GM12878 (cell line): ENCODE data around the gene HEXIM2. TPM values are rescaled to one million over a fixed set of nuclear protein-coding genes. Genes with fewer than 3 reads are reported as not detected.

Experiments used
- MEF2A ChIP-seq: IDR thresholded peaks from 2 replicates; pipeline ENCODE4 v1.6.1; 2011; ENCODE audit warnings: low read depth, mild to moderate bottlenecking, low read length, moderate library complexity; ENCODE audit not compliant: insufficient read depth
- MYB ChIP-seq: fragments of 150-350 bp; IDR thresholded peaks from 2 replicates; pipeline ENCODE4 v1.6.1; 2014; ENCODE audit warnings: mild to moderate bottlenecking, low read depth, low read length, borderline replicate concordance
- NR2C2 ChIP-seq: IDR thresholded peaks from 2 replicates; pipeline ENCODE4 v1.6.1; 2011; ENCODE audit warnings: borderline replicate concordance, low read depth; ENCODE audit not compliant: control insufficient read depth, insufficient read length
- TAF1 ChIP-seq: IDR thresholded peaks from 2 replicates; pipeline ENCODE4 v1.6.1; 2011; ENCODE audit warnings: mild to moderate bottlenecking, low read depth, low read length, borderline replicate concordance
- YBX1 ChIP-seq: fragments of 450-650 bp; IDR thresholded peaks from 2 replicates; pipeline ENCODE4 v1.6.1; 2016; ENCODE audit warnings: antibody characterized with exemption
- YY1 ChIP-seq: IDR thresholded peaks from 2 replicates; pipeline ENCODE4 v1.6.1; 2011; ENCODE audit warnings: low read depth, mild to moderate bottlenecking, low read length
- polyA plus RNA-seq, 11 experiments: library from polyadenylated mRNA; depleted of rRNA in 4 of 11; unstranded in 6 of 11; stranded (reverse) in 5 of 11; fragments of >200 nt; fragmentation: Nextera tagmentation in 4 of 11; fragmentation: Illumina TruSeq in 1 of 11; extraction: Ambion mirVana in 4 of 11; extraction: Trizol in 1 of 11; gene quantifications; 1 replicate in 1 of 11; 2 replicates in 10 of 11; pipeline versions ENCODE4 v1.2.1 to v1.2.3, GENCODE V29; 2011 to 2016; ENCODE audit warnings: inconsistent platforms in 2 of 11, missing spikeins in 2 of 11, low read depth in 1 of 11
- total RNA-seq, 4 experiments: library from RNA; depleted of rRNA in 3 of 4; stranded (reverse); fragments of >200 nt in 3 of 4; fragmentation: Illumina TruSeq in 1 of 4; extraction: Trizol in 1 of 4; gene quantifications; 2 replicates each; pipeline versions ENCODE4 v1.2.1 to v1.2.3, GENCODE V29; 2013 to 2021
- TF ChIP-seq, protein P1 (sequence below): fragments of 450-650 bp; IDR thresholded peaks from 2 replicates; pipeline ENCODE4 v1.6.1; 2017; ENCODE audit warnings: mild to moderate bottlenecking, moderate library complexity
- TF ChIP-seq, protein P2 (sequence below): fragments of 450-650 bp; IDR thresholded peaks from 2 replicates; pipeline ENCODE4 v1.6.1; 2017; ENCODE audit warnings: mild to moderate bottlenecking, low read depth, inconsistent platforms; ENCODE audit not compliant: poor library complexity, severe bottlenecking

The HEXIM2 gene
- total and polyA plus RNA-seq, 10 of the 15 experiments (the other 5 are each of a cell fraction or from before 2014, with no cell fraction given), result 0.10 to 10.3 (median 6.4) TPM

DNA sequence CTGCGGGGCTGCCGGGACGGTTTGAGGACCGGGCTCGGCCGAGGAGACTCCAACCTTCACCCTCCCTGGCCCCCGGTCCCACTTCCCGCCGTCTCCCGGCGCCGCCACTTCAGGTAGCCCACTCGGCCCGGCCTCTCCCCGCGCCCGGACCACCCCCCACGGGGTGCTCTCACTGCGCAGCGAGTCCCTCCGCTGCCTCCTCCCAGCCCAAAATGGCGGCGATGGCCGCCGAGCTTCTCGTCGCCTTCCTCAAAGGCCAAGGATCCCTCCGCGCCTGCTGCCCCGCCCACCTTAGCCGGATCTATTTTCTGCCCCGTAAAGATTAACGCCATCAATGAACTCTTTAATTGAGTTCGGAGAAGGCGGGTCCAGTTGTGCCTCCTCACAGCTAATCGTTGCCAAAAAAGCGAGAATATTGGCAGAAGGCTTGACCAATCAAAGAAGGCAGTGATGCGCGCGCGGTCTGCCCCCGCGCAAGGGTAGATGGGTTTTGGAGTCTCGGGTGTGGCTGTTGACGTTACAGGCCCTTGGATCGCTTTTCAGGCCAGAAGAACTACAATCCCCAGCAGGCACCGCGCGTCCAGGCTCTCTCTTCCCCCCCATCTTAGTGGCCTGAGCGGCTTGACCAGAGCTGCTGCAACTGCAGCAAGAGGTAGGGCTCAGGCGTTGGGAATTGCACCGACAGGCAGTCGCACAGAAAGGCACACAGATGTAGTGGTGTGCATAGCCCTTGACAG lies at the start of gene HEXIM2 (continued):
- TF ChIP-seq NR2C2 (no peak), TAF1 (peak; percentile 99), MEF2A (no peak), YY1 (peak; percentile 99), YBX1 (no peak), MYB (no peak)
- TF ChIP-seq, protein P1, sequence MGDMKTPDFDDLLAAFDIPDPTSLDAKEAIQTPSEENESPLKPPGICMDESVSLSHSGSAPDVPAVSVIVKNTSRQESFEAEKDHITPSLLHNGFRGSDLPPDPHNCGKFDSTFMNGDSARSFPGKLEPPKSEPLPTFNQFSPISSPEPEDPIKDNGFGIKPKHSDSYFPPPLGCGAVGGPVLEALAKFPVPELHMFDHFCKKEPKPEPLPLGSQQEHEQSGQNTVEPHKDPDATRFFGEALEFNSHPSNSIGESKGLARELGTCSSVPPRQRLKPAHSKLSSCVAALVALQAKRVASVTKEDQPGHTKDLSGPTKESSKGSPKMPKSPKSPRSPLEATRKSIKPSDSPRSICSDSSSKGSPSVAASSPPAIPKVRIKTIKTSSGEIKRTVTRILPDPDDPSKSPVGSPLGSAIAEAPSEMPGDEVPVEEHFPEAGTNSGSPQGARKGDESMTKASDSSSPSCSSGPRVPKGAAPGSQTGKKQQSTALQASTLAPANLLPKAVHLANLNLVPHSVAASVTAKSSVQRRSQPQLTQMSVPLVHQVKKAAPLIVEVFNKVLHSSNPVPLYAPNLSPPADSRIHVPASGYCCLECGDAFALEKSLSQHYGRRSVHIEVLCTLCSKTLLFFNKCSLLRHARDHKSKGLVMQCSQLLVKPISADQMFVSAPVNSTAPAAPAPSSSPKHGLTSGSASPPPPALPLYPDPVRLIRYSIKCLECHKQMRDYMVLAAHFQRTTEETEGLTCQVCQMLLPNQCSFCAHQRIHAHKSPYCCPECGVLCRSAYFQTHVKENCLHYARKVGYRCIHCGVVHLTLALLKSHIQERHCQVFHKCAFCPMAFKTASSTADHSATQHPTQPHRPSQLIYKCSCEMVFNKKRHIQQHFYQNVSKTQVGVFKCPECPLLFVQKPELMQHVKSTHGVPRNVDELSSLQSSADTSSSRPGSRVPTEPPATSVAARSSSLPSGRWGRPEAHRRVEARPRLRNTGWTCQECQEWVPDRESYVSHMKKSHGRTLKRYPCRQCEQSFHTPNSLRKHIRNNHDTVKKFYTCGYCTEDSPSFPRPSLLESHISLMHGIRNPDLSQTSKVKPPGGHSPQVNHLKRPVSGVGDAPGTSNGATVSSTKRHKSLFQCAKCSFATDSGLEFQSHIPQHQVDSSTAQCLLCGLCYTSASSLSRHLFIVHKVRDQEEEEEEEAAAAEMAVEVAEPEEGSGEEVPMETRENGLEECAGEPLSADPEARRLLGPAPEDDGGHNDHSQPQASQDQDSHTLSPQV, result no peak
- TF ChIP-seq, protein P2, sequence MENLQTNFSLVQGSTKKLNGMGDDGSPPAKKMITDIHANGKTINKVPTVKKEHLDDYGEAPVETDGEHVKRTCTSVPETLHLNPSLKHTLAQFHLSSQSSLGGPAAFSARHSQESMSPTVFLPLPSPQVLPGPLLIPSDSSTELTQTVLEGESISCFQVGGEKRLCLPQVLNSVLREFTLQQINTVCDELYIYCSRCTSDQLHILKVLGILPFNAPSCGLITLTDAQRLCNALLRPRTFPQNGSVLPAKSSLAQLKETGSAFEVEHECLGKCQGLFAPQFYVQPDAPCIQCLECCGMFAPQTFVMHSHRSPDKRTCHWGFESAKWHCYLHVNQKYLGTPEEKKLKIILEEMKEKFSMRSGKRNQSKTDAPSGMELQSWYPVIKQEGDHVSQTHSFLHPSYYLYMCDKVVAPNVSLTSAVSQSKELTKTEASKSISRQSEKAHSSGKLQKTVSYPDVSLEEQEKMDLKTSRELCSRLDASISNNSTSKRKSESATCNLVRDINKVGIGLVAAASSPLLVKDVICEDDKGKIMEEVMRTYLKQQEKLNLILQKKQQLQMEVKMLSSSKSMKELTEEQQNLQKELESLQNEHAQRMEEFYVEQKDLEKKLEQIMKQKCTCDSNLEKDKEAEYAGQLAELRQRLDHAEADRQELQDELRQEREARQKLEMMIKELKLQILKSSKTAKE, result no peak
- TF ChIP-seq, all 136 proteins: peak for 74
